GM19099 (cell line): Measurements from ENCODE around the gene GCSH.

ENCODE experiments used
- POLR2A ChIP-seq: IDR thresholded peaks from 3 replicates; pipeline ENCODE4 v1.6.1; 2011; ENCODE audit warnings: low read depth; ENCODE audit not compliant: insufficient read length; ENCODE audit errors: extremely low read depth

The GCSH gene

GRCh38 chr16:81035975-81036750, 60.0 kb downstream of the GCSH start:
- TF ChIP-seq POLR2A, result no peak

GRCh38 chr16:81035398-81035974, 60.7 kb downstream of the GCSH start, which contains the start of gene ATMIN:
TSS of gene ATMIN (plus strand) at chr16:81035842. CDS start at chr16:81035871, 29 bp downstream.
- peak; percentile 75 for TF ChIP-seq POLR2A
